Activated CD4-positive, alpha-beta memory T cell treated with anti-CD3 and anti-CD28 coated beads, Interleukin-2, amount 10 ng/mL, durations not matched to agents 7 days and 5 days (primary cell): ENCODE data around the gene KCTD14. TPM values are rescaled to one million over a fixed set of nuclear protein-coding genes. Genes with fewer than 3 reads are reported as not detected.
A peak's percentile ranks its signal among the peaks of the same experiment; 100 is the strongest.
"Not testable (repeated sequence)": the region's sequence is repeated elsewhere in the genome, so short reads cannot be mapped to it uniquely, and the experiment has no call there.

Experiments used
- CTCF ChIA-PET: fragments of 350-600 bp; sonication (Branson Sonifier 250); formaldehyde crosslinking; loops from one replicate; lab custom pipeline; 2021; ENCODE audit warnings: antibody characterized with exemption, inconsistent platforms; lab: Charles Lee
- POLR2A ChIA-PET: fragments of 350-600 bp; sonication (Branson Sonifier 250); formaldehyde crosslinking; loops from one replicate; lab custom pipeline; 2021; ENCODE audit warnings: antibody characterized with exemption; lab: Charles Lee
- DNase-seq: peaks from one replicate; pipeline ENCODE4 v3.0.0-alpha.2; 2020
- H3K27ac Mint-ChIP-seq: one replicate; pipeline ENCODE4 v1.8.0; 2021; ENCODE audit warnings: mild to moderate bottlenecking, mixed read lengths
- H3K27me3 Mint-ChIP-seq: one replicate; pipeline ENCODE4 v1.8.0; 2021; ENCODE audit warnings: mixed read lengths
- H3K36me3 Mint-ChIP-seq: one replicate; pipeline ENCODE4 v1.8.0; 2021; ENCODE audit warnings: low read depth, mixed read lengths
- H3K4me1 Mint-ChIP-seq: one replicate; pipeline ENCODE4 v1.8.0; 2021; ENCODE audit warnings: mixed read lengths
- H3K4me3 Mint-ChIP-seq: one replicate; pipeline ENCODE4 v1.8.0; 2021; ENCODE audit warnings: mild to moderate bottlenecking, mixed read lengths
- H3K9me3 Mint-ChIP-seq: one replicate; pipeline ENCODE4 v1.8.0; 2021; ENCODE audit warnings: mixed read lengths
- total RNA-seq, 2 experiments: library from RNA; stranded (reverse); gene quantifications; one replicate each; pipeline ENCODE4 v1.2.3, GENCODE V29; 2021

Gene KCTD14
- total RNA-seq, 2 experiments from 2014 or later, result 0.15 to 0.45 TPM

- Mint-ChIP-seq H3K9me3 (no peaks in the 10 kb centered on the region), H3K36me3 (no peaks in the 10 kb centered on the region), H3K4me3 (no peak overlapping the region), H3K27me3 (peaks cover 3% of the 10 kb centered on the region), H3K27ac (no peak overlapping the region), H3K4me1 (no peaks in the 10 kb centered on the region)
- ChIA-PET CTCF (interaction anchor here (1.6 kb wide), 1 partner anchor 12 kb away, joined by 4 read pairs; no protein-coding TSS in a partner anchor), POLR2A (no interaction called here)
- DNase-seq, result no peak
These were observed 11.8 kb downstream of the KCTD14 start for GRCh38 chr11:78011301-78011700.

- no peak for DNase-seq
- H3K27ac Mint-ChIP-seq, result no peak overlapping the region
- H3K4me3 Mint-ChIP-seq, result no peak overlapping the region
- H3K36me3 Mint-ChIP-seq, result no peaks in the 10 kb centered on the region
- peaks cover 3% of the 10 kb centered on the region for H3K27me3 Mint-ChIP-seq
- CTCF ChIA-PET, result interaction anchor here (1.6 kb wide), 1 partner anchor 11 kb away, joined by 4 read pairs; no protein-coding TSS in a partner anchor
- POLR2A ChIA-PET, result no interaction called here
- no peaks in the 10 kb centered on the region for H3K9me3 Mint-ChIP-seq
- H3K4me1 Mint-ChIP-seq, result no peaks in the 10 kb centered on the region
These were observed 12.3 kb downstream of the KCTD14 start for GRCh38 chr11:78010755-78011154.

- H3K4me1 Mint-ChIP-seq, result no peaks in the 10 kb centered on the region
- CTCF ChIA-PET, result interaction anchor here (1.9 kb wide), 1 partner anchor 11 kb away, joined by 4 read pairs; no protein-coding TSS in a partner anchor
- no peak for DNase-seq
- H3K9me3 Mint-ChIP-seq, result no peaks in the 10 kb centered on the region
- no peak overlapping the region for H3K27ac Mint-ChIP-seq
- H3K4me3 Mint-ChIP-seq, result no peak overlapping the region
- H3K36me3 Mint-ChIP-seq, result no peaks in the 10 kb centered on the region
- POLR2A ChIA-PET, result no interaction called here
- peaks cover 3% of the 10 kb centered on the region for H3K27me3 Mint-ChIP-seq
These were observed 12.8 kb downstream of the KCTD14 start for GRCh38 chr11:78010304-78010703.

GRCh38 chr11:78009062-78009461, 14.0 kb downstream of the KCTD14 start:
- CTCF ChIA-PET, result interaction anchor here (1.2 to 1.9 kb wide), 3 partner anchors 9 to 37 kb away, joined by 4 to 6 read pairs (median 5); partner anchors contain the start of gene INTS4
- DNase-seq, result no peak
- Mint-ChIP-seq H3K4me1 (no peaks in the 10 kb centered on the region), H3K27ac (no peak overlapping the region), H3K4me3 (no peak overlapping the region), H3K27me3 (peaks cover 3% of the 10 kb centered on the region), H3K36me3 (no peaks in the 10 kb centered on the region), H3K9me3 (no peaks in the 10 kb centered on the region)
- POLR2A ChIA-PET, result no interaction called here

GRCh38 chr11:78000193-78000592, 22.9 kb downstream of the KCTD14 start:
- Mint-ChIP-seq H3K27ac (no peak overlapping the region), H3K36me3 (no peaks in the 10 kb centered on the region), H3K9me3 (no peaks in the 10 kb centered on the region), H3K27me3 (peaks cover 15% of the 10 kb centered on the region), H3K4me1 (peaks cover 7% of the 10 kb centered on the region), H3K4me3 (no peak overlapping the region)
- CTCF ChIA-PET, result interaction anchor here (0.6 to 1.8 kb wide), 9 partner anchors 9 to 564 kb away, joined by 3 to 9 read pairs (median 4); no protein-coding TSS in a partner anchor
- DNase-seq, result peak; percentile 50
- POLR2A ChIA-PET, result interaction anchor here (0.8 to 1.6 kb wide), 2 partner anchors 181 to 418 kb away, joined by 3 read pairs; partner anchors contain the start of gene GAB2

GRCh38 chr11:77999446-78000030, 23.5 kb downstream of the KCTD14 start:
- H3K4me3 Mint-ChIP-seq, result no peak overlapping the region
- H3K4me1 Mint-ChIP-seq, result peaks cover 10% of the 10 kb centered on the region
- ChIA-PET CTCF (interaction anchor here (0.7 to 1.8 kb wide), 12 partner anchors 8 to 565 kb away, joined by 3 to 9 read pairs (median 4); no protein-coding TSS in a partner anchor), POLR2A (interaction anchor here (0.8 to 1.6 kb wide), 2 partner anchors 180 to 419 kb away, joined by 3 read pairs; partner anchors contain the start of gene GAB2)
- H3K9me3 Mint-ChIP-seq, result no peaks in the 10 kb centered on the region
- H3K27me3 Mint-ChIP-seq, result peaks cover 13% of the 10 kb centered on the region
- no peaks in the 10 kb centered on the region for H3K36me3 Mint-ChIP-seq
- no peak for DNase-seq
- no peak overlapping the region for H3K27ac Mint-ChIP-seq

GRCh38 chr11:77994434-77995362, 28.4 kb downstream of the KCTD14 start, which contains the start of gene INTS4:
INTS4 (minus strand) TSS chr11:77994668; CDS start chr11:77994643, 25 bp downstream.
- no peaks in the 10 kb centered on the region for H3K27me3 Mint-ChIP-seq
- H3K9me3 Mint-ChIP-seq, result no peaks in the 10 kb centered on the region
- H3K36me3 Mint-ChIP-seq, result peaks cover 6% of the 10 kb centered on the region
- DNase-seq, result peak; percentile 99
- H3K27ac Mint-ChIP-seq, result peak within 1 kb of the TSS; percentile 82
- CTCF ChIA-PET, result interaction anchor here (0.5 to 2.1 kb wide), 20 partner anchors 9 to 583 kb away, joined by 3 to 18 read pairs (median 5); partner anchors contain the start of genes ALG8, NARS2, NDUFC2 and RSF1
- POLR2A ChIA-PET, result interaction anchor here (0.7 to 2.0 kb wide), 11 partner anchors 10 to 580 kb away, joined by 3 to 31 read pairs (median 4); partner anchors contain the start of genes AAMDC, ALG8, CLNS1A and KCTD21
- peak within 1 kb of the TSS; percentile 92 for H3K4me3 Mint-ChIP-seq
- peaks cover 29% of the 10 kb centered on the region for H3K4me1 Mint-ChIP-seq

GRCh38 chr11:77993902-77994301, 29.2 kb downstream of the KCTD14 start:
- no peak for DNase-seq
- peak overlapping the region; percentile 82 for H3K27ac Mint-ChIP-seq
- peaks cover 29% of the 10 kb centered on the region for H3K4me1 Mint-ChIP-seq
- no peaks in the 10 kb centered on the region for H3K27me3 Mint-ChIP-seq
- POLR2A ChIA-PET, result interaction anchor here (0.8 to 2.0 kb wide), 3 partner anchors 50 to 174 kb away, joined by 3 to 31 read pairs (median 15); partner anchors contain the start of genes AAMDC, ALG8 and RSF1
- CTCF ChIA-PET, result interaction anchor here (1.4 to 2.1 kb wide), 6 partner anchors 52 to 581 kb away, joined by 3 to 18 read pairs (median 8); partner anchors contain the start of genes NARS2 and NDUFC2
- no peaks in the 10 kb centered on the region for H3K9me3 Mint-ChIP-seq
- H3K36me3 Mint-ChIP-seq, result peaks cover 6% of the 10 kb centered on the region
- H3K4me3 Mint-ChIP-seq, result peak overlapping the region; percentile 92

- H3K9me3 Mint-ChIP-seq, result no peaks in the 10 kb centered on the region
- peaks cover 30% of the 10 kb centered on the region for H3K36me3 Mint-ChIP-seq
- no peak overlapping the region for H3K27ac Mint-ChIP-seq
- no peak for DNase-seq
- CTCF ChIA-PET, result interaction anchor here (0.8 kb wide), 1 partner anchor 8 kb away, joined by 3 read pairs; no protein-coding TSS in a partner anchor
- POLR2A ChIA-PET, result no interaction called here
- peaks cover 38% of the 10 kb centered on the region for H3K4me1 Mint-ChIP-seq
- H3K4me3 Mint-ChIP-seq, result no peak overlapping the region
- H3K27me3 Mint-ChIP-seq, result no peaks in the 10 kb centered on the region
These were observed 32.1 kb downstream of the KCTD14 start for GRCh38 chr11:77990981-77991380.

GRCh38 chr11:77986456-77986855, 36.6 kb downstream of the KCTD14 start:
- H3K27ac Mint-ChIP-seq, DNase-seq, H3K9me3 Mint-ChIP-seq, POLR2A ChIA-PET, H3K4me3 Mint-ChIP-seq, CTCF ChIA-PET, H3K27me3 Mint-ChIP-seq: not testable (repeated sequence)
- H3K36me3 Mint-ChIP-seq, result peaks cover 62% of the 10 kb centered on the region
- peaks cover 14% of the 10 kb centered on the region for H3K4me1 Mint-ChIP-seq

GRCh38 chr11:77981346-77981947, 41.6 kb downstream of the KCTD14 start:
- Mint-ChIP-seq H3K4me1 (peaks cover 5% of the 10 kb centered on the region), H3K27me3 (no peaks in the 10 kb centered on the region), H3K36me3 (peaks cover 67% of the 10 kb centered on the region), H3K27ac (no peak overlapping the region), H3K9me3 (no peaks in the 10 kb centered on the region), H3K4me3 (no peak overlapping the region)
- CTCF ChIA-PET, result interaction anchor here (1.1 kb wide), 1 partner anchor 15 kb away, joined by 3 read pairs; no protein-coding TSS in a partner anchor
- DNase-seq, result no peak
- POLR2A ChIA-PET, result interaction anchor here (0.9 kb wide), 1 partner anchor 13 kb away, joined by 3 read pairs; no protein-coding TSS in a partner anchor

GRCh38 chr11:77968337-77968736, 54.7 kb downstream of the KCTD14 start:
- ChIA-PET CTCF (interaction anchor here (0.9 to 1.1 kb wide), 2 partner anchors 77 to 349 kb away, joined by 3 read pairs; no protein-coding TSS in a partner anchor), POLR2A (no interaction called here)
- Mint-ChIP-seq H3K9me3 (no peaks in the 10 kb centered on the region), H3K27ac (no peak overlapping the region), H3K36me3 (peaks cover 8% of the 10 kb centered on the region), H3K4me3 (no peak overlapping the region), H3K4me1 (no peaks in the 10 kb centered on the region), H3K27me3 (no peaks in the 10 kb centered on the region)
- DNase-seq, result no peak
